HEK293 (cell line): Measurements from ENCODE around the gene NOXO1.
A peak's percentile ranks its signal among the peaks of the same experiment; 100 is the strongest.

Experiments used
- BCL11A ChIP-seq: fragments of 450-650 bp; formaldehyde crosslinking; IDR thresholded peaks from 2 replicates; pipeline ENCODE4 v1.5.1; 2016; ENCODE audit warnings: low read depth, missing biosample characterization, missing genetic modification characterization
- BCL11B ChIP-seq: fragments of 450-650 bp; formaldehyde crosslinking; IDR thresholded peaks from 2 replicates; pipeline ENCODE4 v1.5.1; 2016; ENCODE audit warnings: low read depth, missing biosample characterization, missing genetic modification characterization
- FEZF1 ChIP-seq: fragments of 450-650 bp; formaldehyde crosslinking; IDR thresholded peaks from 2 replicates; pipeline ENCODE4 v1.5.1; 2016; ENCODE audit warnings: missing biosample characterization, missing genetic modification characterization
- GLIS1 ChIP-seq: fragments of 450-650 bp; formaldehyde crosslinking; IDR thresholded peaks from 2 replicates; pipeline ENCODE4 v1.5.1; 2016; ENCODE audit warnings: missing biosample characterization, missing genetic modification characterization
- GLIS2 ChIP-seq: fragments of 450-650 bp; formaldehyde crosslinking; IDR thresholded peaks from 2 replicates; pipeline ENCODE4 v1.5.1; 2016; ENCODE audit warnings: missing biosample characterization, missing genetic modification characterization
- IKZF3 ChIP-seq: fragments of 450-650 bp; IDR thresholded peaks from 2 replicates; pipeline ENCODE4 v1.5.0; 2018; ENCODE audit warnings: missing biosample characterization, mild to moderate bottlenecking, missing genetic modification characterization, moderate library complexity
- KLF8 ChIP-seq: fragments of 450-650 bp; formaldehyde crosslinking; IDR thresholded peaks from 2 replicates; pipeline ENCODE4 v1.5.1; 2016; ENCODE audit warnings: missing biosample characterization, missing genetic modification characterization
- MZF1 ChIP-seq: fragments of 450-650 bp; formaldehyde crosslinking; IDR thresholded peaks from 2 replicates; pipeline ENCODE4 v1.5.1; 2017; ENCODE audit warnings: missing biosample characterization, missing genetic modification characterization, borderline replicate concordance
- ZIC2 ChIP-seq: fragments of 450-650 bp; formaldehyde crosslinking; IDR thresholded peaks from 2 replicates; pipeline ENCODE4 v1.5.1; 2016; ENCODE audit warnings: missing biosample characterization, missing genetic modification characterization
- ZNF211 ChIP-seq: fragments of 450-650 bp; formaldehyde crosslinking; IDR thresholded peaks from 2 replicates; pipeline ENCODE4 v1.5.1; 2016; ENCODE audit warnings: low read depth, missing biosample characterization, missing genetic modification characterization
- ZNF24 ChIP-seq: fragments of 450-650 bp; formaldehyde crosslinking; IDR thresholded peaks from 2 replicates; pipeline ENCODE4 v1.5.1; 2016; ENCODE audit warnings: missing biosample characterization, missing genetic modification characterization
- ZNF394 ChIP-seq: fragments of 450-650 bp; formaldehyde crosslinking; IDR thresholded peaks from 2 replicates; pipeline ENCODE4 v1.5.1; 2016; ENCODE audit warnings: missing biosample characterization, missing genetic modification characterization, mild to moderate bottlenecking, moderate library complexity, borderline replicate concordance
- ZNF416 ChIP-seq: fragments of 450-650 bp; formaldehyde crosslinking; IDR thresholded peaks from 2 replicates; pipeline ENCODE4 v1.5.1; 2016; ENCODE audit warnings: missing biosample characterization, missing genetic modification characterization
- ZNF521 ChIP-seq: fragments of 450-650 bp; formaldehyde crosslinking; IDR thresholded peaks from 2 replicates; pipeline ENCODE4 v1.5.1; 2017; ENCODE audit warnings: missing biosample characterization, mild to moderate bottlenecking, missing genetic modification characterization
- ZNF561 ChIP-seq: fragments of 450-650 bp; IDR thresholded peaks from 2 replicates; pipeline ENCODE4 v1.5.1; 2018; ENCODE audit warnings: missing biosample characterization, missing genetic modification characterization, borderline replicate concordance
- ZNF701 ChIP-seq: fragments of 450-650 bp; formaldehyde crosslinking; IDR thresholded peaks from 2 replicates; pipeline ENCODE4 v1.5.1; 2016; ENCODE audit warnings: missing biosample characterization, missing genetic modification characterization
- ZNF791 ChIP-seq: fragments of 450-650 bp; formaldehyde crosslinking; IDR thresholded peaks from 2 replicates; pipeline ENCODE4 v1.5.1; 2016; ENCODE audit warnings: missing biosample characterization, missing genetic modification characterization
- ZNF830 ChIP-seq: fragments of 450-650 bp; IDR thresholded peaks from 2 replicates; pipeline ENCODE4 v1.5.0; 2018; ENCODE audit warnings: missing biosample characterization, missing genetic modification characterization, low read depth, mild to moderate bottlenecking, moderate library complexity
- ZSCAN30 ChIP-seq: fragments of 450-650 bp; IDR thresholded peaks from 2 replicates; pipeline ENCODE4 v1.5.1; 2018; ENCODE audit warnings: missing biosample characterization, mild to moderate bottlenecking, missing genetic modification characterization, moderate library complexity
- TF ChIP-seq, protein P1 (sequence below): fragments of 450-650 bp; formaldehyde crosslinking; IDR thresholded peaks from 2 replicates; pipeline ENCODE4 v1.5.1; 2016; ENCODE audit warnings: missing biosample characterization, missing genetic modification characterization
- TF ChIP-seq, protein P2 (sequence below): fragments of 450-650 bp; formaldehyde crosslinking; conservative IDR thresholded peaks from 2 replicates; pipeline ENCODE4 v1.5.1; 2016; ENCODE audit warnings: low read depth, missing biosample characterization, missing genetic modification characterization
- TF ChIP-seq, protein P3 (sequence below): fragments of 450-650 bp; formaldehyde crosslinking; IDR thresholded peaks from 2 replicates; pipeline ENCODE4 v1.5.1; 2016; ENCODE audit warnings: missing biosample characterization, missing genetic modification characterization
- TF ChIP-seq, protein P4 (sequence below): fragments of 450-650 bp; formaldehyde crosslinking; IDR thresholded peaks from 2 replicates; pipeline ENCODE4 v1.5.1; 2017; ENCODE audit warnings: missing biosample characterization, missing genetic modification characterization
- TF ChIP-seq, protein P5 (sequence below): fragments of 450-650 bp; formaldehyde crosslinking; IDR thresholded peaks from 2 replicates; pipeline ENCODE4 v1.5.1; 2016; ENCODE audit warnings: missing biosample characterization, missing genetic modification characterization
- TF ChIP-seq, protein P6 (sequence below): fragments of 450-650 bp; formaldehyde crosslinking; IDR thresholded peaks from 2 replicates; pipeline ENCODE4 v1.5.1; 2016; ENCODE audit warnings: missing biosample characterization, missing genetic modification characterization

Gene NOXO1

DNA sequence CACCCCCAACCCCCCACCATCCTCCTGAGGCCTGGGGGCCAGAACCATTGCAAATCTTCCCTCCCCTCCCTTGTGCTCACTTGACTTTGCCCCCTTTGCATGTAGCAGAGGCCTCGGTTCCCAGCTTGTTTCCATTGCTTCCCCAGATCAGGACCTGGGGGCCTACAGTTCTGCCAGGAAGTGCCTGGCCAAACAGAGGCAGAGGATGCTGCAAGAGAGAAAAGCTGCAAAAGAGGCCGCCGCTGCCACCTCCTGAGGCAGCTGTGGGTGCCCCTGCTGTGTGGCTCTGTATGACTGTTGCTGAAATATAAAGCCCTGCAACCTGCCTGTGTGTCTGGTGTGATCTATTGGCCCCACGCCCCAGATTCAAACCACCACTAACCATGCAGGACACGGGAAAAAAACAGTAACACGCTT is 19.6 kb downstream of the NOXO1 start (continued):
- TF ChIP-seq, protein P1, sequence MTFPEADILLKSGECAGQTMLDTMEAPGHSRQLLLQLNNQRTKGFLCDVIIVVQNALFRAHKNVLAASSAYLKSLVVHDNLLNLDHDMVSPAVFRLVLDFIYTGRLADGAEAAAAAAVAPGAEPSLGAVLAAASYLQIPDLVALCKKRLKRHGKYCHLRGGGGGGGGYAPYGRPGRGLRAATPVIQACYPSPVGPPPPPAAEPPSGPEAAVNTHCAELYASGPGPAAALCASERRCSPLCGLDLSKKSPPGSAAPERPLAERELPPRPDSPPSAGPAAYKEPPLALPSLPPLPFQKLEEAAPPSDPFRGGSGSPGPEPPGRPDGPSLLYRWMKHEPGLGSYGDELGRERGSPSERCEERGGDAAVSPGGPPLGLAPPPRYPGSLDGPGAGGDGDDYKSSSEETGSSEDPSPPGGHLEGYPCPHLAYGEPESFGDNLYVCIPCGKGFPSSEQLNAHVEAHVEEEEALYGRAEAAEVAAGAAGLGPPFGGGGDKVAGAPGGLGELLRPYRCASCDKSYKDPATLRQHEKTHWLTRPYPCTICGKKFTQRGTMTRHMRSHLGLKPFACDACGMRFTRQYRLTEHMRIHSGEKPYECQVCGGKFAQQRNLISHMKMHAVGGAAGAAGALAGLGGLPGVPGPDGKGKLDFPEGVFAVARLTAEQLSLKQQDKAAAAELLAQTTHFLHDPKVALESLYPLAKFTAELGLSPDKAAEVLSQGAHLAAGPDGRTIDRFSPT, result peak; percentile 21
- TF ChIP-seq ZNF561 (peak; percentile 39; the same call in 1 of the 2 replicates), IKZF3 (peak; percentile 84), ZNF211 (tag by site-specific recombination) (no peak), ZNF701 (no peak), BCL11A (tag by site-specific recombination) (peak; percentile 65), MZF1 (peak; percentile 28; the same call in 1 of the 2 replicates), ZNF830 (tag by site-specific recombination) (no peak), ZNF24 (0 out of 2 replicates have a peak, but pooled peaks have one; percentile 19), BCL11B (tag by site-specific recombination) (0 out of 2 replicates have a peak, but pooled peaks have one; percentile 45), ZIC2 (tag by site-specific recombination) (peak; percentile 87), ZNF521 (tag by site-specific recombination) (no peak), ZNF791 (tag by site-specific recombination) (no peak), GLIS1 (tag by site-specific recombination) (peak; percentile 38), ZSCAN30 (tag by site-specific recombination) (peak; percentile 81), FEZF1 (tag by site-specific recombination) (peak; percentile 75), GLIS2 (peak; percentile 46), KLF8 (tag by site-specific recombination) (peak; percentile 36), ZNF416 (tag by site-specific recombination) (no peak), ZNF394 (tag by site-specific recombination) (no peak)
- TF ChIP-seq, protein P2, sequence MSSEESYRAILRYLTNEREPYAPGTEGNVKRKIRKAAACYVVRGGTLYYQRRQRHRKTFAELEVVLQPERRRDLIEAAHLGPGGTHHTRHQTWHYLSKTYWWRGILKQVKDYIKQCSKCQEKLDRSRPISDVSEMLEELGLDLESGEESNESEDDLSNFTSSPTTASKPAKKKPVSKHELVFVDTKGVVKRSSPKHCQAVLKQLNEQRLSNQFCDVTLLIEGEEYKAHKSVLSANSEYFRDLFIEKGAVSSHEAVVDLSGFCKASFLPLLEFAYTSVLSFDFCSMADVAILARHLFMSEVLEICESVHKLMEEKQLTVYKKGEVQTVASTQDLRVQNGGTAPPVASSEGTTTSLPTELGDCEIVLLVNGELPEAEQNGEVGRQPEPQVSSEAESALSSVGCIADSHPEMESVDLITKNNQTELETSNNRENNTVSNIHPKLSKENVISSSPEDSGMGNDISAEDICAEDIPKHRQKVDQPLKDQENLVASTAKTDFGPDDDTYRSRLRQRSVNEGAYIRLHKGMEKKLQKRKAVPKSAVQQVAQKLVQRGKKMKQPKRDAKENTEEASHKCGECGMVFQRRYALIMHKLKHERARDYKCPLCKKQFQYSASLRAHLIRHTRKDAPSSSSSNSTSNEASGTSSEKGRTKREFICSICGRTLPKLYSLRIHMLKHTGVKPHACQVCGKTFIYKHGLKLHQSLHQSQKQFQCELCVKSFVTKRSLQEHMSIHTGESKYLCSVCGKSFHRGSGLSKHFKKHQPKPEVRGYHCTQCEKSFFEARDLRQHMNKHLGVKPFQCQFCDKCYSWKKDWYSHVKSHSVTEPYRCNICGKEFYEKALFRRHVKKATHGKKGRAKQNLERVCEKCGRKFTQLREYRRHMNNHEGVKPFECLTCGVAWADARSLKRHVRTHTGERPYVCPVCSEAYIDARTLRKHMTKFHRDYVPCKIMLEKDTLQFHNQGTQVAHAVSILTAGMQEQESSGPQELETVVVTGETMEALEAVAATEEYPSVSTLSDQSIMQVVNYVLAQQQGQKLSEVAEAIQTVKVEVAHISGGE, result peak; percentile 36
- TF ChIP-seq, protein P3, sequence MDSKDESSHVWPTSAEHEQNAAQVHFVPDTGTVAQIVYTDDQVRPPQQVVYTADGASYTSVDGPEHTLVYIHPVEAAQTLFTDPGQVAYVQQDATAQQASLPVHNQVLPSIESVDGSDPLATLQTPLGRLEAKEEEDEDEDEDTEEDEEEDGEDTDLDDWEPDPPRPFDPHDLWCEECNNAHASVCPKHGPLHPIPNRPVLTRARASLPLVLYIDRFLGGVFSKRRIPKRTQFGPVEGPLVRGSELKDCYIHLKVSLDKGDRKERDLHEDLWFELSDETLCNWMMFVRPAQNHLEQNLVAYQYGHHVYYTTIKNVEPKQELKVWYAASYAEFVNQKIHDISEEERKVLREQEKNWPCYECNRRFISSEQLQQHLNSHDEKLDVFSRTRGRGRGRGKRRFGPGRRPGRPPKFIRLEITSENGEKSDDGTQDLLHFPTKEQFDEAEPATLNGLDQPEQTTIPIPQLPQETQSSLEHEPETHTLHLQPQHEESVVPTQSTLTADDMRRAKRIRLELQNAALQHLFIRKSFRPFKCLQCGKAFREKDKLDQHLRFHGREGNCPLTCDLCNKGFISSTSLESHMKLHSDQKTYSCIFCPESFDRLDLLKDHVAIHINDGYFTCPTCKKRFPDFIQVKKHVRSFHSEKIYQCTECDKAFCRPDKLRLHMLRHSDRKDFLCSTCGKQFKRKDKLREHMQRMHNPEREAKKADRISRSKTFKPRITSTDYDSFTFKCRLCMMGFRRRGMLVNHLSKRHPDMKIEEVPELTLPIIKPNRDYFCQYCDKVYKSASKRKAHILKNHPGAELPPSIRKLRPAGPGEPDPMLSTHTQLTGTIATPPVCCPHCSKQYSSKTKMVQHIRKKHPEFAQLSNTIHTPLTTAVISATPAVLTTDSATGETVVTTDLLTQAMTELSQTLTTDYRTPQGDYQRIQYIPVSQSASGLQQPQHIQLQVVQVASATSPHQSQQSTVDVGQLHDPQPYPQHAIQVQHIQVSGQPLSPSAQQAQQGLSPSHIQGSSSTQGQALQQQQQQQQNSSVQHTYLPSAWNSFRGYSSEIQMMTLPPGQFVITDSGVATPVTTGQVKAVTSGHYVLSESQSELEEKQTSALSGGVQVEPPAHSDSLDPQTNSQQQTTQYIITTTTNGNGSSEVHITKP (tag by site-specific recombination), result peak; percentile 83
- TF ChIP-seq, protein P4, sequence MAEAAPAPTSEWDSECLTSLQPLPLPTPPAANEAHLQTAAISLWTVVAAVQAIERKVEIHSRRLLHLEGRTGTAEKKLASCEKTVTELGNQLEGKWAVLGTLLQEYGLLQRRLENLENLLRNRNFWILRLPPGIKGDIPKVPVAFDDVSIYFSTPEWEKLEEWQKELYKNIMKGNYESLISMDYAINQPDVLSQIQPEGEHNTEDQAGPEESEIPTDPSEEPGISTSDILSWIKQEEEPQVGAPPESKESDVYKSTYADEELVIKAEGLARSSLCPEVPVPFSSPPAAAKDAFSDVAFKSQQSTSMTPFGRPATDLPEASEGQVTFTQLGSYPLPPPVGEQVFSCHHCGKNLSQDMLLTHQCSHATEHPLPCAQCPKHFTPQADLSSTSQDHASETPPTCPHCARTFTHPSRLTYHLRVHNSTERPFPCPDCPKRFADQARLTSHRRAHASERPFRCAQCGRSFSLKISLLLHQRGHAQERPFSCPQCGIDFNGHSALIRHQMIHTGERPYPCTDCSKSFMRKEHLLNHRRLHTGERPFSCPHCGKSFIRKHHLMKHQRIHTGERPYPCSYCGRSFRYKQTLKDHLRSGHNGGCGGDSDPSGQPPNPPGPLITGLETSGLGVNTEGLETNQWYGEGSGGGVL (tag by site-specific recombination), result peak; percentile 56
- TF ChIP-seq, protein P5, sequence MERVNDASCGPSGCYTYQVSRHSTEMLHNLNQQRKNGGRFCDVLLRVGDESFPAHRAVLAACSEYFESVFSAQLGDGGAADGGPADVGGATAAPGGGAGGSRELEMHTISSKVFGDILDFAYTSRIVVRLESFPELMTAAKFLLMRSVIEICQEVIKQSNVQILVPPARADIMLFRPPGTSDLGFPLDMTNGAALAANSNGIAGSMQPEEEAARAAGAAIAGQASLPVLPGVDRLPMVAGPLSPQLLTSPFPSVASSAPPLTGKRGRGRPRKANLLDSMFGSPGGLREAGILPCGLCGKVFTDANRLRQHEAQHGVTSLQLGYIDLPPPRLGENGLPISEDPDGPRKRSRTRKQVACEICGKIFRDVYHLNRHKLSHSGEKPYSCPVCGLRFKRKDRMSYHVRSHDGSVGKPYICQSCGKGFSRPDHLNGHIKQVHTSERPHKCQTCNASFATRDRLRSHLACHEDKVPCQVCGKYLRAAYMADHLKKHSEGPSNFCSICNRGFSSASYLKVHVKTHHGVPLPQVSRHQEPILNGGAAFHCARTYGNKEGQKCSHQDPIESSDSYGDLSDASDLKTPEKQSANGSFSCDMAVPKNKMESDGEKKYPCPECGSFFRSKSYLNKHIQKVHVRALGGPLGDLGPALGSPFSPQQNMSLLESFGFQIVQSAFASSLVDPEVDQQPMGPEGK, result peak; percentile 91
- TF ChIP-seq, protein P6, sequence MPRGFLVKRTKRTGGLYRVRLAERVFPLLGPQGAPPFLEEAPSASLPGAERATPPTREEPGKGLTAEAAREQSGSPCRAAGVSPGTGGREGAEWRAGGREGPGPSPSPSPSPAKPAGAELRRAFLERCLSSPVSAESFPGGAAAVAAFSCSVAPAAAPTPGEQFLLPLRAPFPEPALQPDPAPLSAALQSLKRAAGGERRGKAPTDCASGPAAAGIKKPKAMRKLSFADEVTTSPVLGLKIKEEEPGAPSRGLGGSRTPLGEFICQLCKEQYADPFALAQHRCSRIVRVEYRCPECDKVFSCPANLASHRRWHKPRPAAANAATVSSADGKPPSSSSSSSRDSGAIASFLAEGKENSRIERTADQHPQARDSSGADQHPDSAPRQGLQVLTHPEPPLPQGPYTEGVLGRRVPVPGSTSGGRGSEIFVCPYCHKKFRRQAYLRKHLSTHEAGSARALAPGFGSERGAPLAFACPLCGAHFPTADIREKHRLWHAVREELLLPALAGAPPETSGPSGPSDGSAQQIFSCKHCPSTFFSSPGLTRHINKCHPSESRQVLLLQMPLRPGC (tag by site-specific recombination), result 0 out of 2 replicates have a peak, but pooled peaks have one; percentile 20
